HG03175 (cell line): Measurements from ENCODE around the gene MEGF9.
"Not testable (repeated sequence)": the region's sequence is repeated elsewhere in the genome, so short reads cannot be mapped to it uniquely, and the experiment has no call there.

Experiments used
- ATAC-seq: cut with Tn5 transposase; IDR thresholded peaks from one replicate; pipeline ENCODE4 v1.9.1; 2021; ENCODE audit warnings: mild to moderate bottlenecking, moderate library complexity; ENCODE audit not compliant: unreplicated experiment

Gene MEGF9

GRCh38 chr9:120662513-120662912 lies 51.8 kb downstream of the MEGF9 start:
- ATAC-seq: no peak

DNA sequence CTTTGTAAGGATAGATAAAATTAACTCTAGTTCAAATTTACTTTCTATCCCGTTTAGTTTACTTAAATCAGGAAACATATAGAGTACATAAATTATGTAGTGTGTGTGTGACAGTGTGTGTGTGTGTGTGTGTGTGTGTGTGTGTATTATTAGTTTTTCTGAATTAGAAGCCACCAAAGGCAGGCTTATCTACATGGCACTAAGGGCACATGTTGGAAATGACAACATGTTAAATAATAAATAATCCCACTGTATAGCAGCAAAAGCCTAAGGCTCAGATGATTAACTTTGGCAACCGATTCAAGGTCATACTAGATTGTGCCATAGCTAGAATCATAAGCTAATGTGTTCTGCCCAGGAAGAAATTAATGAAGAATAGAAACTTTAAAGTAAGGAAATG lies 54.6 kb downstream of the MEGF9 start:
- no peak for ATAC-seq

DNA sequence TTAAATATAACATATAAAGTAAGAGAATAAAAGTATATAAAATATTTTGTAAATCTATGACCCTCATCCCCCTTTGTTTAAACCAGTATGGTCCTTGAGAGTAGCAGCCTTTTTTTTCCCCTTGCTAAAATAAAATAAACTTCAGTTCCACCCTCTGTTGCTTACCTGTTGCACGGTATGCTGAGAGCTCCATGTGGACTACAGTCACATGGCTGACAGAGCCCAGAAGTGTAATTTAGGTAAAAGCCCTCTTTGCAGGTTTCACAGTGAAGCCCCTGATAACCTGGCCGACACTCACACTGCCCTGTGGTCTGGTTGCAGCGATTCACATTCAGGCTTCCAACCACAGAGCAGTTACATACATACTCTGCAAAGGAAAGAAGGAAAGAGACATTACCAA lies 55.1 kb downstream of the MEGF9 start:
- ATAC-seq: no peak

GRCh38 chr9:120655005-120655622 lies 59.2 kb downstream of the MEGF9 start:
- ATAC-seq: no peak

GRCh38 chr9:120654272-120654671 lies 60.0 kb downstream of the MEGF9 start:
- ATAC-seq: no peak

- ATAC-seq: no peak
Observed at GRCh38 chr9:120653762-120654161, 60.5 kb downstream of the MEGF9 start.

DNA sequence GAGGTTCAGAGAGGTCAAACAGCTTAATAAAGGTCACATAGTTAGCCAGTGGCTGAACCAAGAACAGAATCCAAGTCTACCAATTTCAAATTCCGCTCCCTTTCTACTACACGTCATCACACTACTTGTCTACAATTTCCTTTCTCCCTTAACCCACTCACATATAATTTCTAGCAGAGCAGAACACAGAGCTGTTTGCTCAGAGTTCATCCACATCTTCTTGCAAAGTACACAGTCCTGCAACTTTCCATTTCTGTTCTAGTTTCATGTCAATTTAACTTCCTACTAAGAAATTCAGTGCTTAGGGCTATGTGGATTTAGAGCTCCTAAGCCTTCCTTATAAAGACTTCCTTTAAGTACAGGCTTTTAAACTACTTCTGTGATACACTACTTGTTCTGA lies 61.3 kb downstream of the MEGF9 start:
- no peak for ATAC-seq

GRCh38 chr9:120650352-120650751 lies 63.9 kb downstream of the MEGF9 start:
- ATAC-seq: no peak

DNA sequence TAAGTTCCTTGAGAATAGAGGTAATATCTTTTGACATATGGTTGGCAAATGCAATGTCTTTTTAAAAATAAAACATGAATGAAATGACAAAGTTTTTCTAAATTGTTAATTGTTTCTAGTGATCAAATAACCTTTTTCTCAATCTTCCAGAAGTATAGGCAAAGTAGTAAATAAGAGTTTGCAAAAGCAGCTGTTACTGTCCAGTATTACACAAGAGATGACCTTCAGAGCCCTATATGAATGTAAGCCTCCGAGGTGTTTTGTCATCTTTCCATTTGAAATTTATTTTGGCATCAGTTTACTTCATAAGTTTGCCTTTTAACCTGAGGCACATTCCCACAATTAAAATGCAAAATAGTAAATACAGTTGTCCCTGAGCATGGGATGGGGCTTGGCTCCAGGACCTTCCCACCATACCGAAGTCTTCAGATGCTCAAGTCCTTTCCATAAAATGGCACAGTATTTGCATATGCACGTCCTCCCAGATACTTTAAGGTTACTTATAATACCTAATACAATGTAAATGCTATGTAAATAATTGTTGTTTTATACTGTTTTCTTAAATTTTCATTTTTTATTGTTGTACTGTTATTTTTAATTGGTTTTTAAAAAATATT lies 65.6 kb downstream of the MEGF9 start:
- ATAC-seq: no peak

- no peak for ATAC-seq
Observed at GRCh38 chr9:120646948-120647347, 67.3 kb downstream of the MEGF9 start.

DNA sequence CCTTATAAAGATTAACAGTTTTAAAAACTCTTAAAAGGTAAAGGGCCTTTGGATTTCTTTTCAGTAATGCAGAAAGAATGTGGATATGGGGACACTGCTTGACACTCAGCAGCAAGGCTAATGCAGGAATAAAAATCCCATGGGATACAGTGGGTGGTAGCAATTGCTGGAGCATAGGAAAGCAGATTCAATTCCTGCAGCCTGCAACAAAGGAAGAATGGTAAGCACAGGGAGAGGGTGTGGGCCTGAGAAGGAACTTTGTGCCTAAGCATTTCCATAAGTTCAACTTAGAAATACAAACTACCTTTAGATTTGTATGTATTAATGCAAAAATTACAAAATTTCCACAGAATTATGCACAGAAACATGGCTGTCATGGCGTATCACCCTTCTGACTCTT lies 68.5 kb downstream of the MEGF9 start:
- no peak for ATAC-seq

GRCh38 chr9:120643061-120643460 lies 71.2 kb downstream of the MEGF9 start:
- ATAC-seq: no peak

DNA sequence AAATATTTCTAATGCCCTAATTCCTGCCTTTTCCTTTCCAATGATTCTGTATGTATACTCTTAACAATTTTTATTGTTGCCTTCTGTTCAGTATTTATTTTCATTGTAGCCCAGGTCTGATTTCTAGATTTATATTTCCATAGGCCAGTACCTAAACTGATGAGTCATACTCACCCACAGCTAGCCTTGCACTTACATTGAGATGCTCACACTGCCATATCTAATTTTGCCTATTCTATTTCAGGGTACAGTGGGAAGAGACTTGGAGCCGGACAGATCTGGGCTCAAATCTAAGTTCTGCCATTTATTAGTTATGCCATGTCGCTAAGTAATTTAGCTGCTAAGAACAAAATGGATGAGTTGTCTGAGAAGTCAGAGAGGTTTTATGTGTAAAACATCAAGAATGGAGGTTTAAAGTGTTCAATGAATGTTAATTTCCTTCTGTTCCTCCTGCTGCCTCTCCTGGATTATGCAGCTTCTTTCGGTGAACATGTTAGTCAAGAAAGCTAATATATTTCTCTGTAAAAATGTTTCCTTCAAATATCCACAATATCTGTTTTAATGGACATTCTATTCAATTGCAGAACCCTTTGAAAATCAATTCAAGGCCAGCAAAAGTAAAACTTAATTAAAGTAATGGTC lies 72.0 kb downstream of the MEGF9 start:
- ATAC-seq: no peak

DNA sequence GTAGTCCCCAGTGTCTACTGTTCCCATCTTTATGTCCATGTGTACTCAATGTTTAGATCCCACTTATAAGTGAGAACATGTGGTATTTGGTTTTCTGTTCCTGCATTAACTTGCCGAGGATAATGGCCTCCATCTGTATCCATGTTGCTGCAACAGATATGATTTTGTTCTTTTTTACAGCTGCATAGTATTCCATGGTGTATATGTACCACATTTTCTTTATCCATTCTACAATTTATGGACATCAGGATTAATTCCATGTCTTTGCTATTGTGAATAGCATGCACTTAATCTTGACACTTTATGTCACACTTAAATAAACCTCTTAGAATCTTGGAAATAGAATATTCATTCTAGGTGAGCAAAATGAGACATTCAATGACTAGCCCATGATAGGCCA lies 73.4 kb downstream of the MEGF9 start:
- ATAC-seq: not testable (repeated sequence)

DNA sequence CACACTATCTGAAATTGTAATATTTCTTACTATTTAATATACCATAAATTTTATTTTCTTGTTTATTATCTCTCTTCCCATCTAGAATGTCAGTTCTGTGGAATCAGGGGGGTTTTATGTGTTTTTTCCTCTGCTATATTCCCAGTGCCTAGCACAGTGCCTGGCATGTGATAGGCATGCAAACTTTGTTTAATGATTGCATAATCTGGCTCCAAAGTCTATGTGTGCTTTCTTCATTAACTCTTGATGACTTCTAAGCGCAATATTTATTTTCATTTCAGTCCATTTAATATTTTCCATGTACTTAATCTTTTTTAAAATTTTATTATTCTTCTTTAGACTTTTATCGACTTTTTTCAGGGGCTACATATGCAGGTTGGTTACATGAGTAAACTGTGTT lies 73.9 kb downstream of the MEGF9 start:
- no peak for ATAC-seq

DNA sequence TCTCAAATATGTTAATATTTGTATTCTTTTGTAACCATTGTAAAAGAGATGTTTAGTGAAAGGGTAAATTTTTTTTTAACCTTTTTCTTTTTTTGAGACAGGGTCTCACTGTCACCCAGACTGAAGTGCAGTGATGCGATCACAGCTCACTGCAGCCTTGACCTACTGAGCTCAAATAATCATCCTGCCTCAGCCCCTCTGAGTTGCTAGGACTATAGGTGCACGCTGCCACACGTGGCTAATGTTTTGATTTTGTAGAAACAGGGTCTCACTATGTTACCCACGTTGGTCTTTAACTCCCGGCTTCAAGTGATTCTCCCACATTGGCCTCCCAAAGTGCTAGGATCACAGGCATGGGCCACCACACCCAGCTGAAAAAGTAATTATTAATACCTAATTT lies 76.4 kb downstream of the MEGF9 start:
- ATAC-seq: no peak

DNA sequence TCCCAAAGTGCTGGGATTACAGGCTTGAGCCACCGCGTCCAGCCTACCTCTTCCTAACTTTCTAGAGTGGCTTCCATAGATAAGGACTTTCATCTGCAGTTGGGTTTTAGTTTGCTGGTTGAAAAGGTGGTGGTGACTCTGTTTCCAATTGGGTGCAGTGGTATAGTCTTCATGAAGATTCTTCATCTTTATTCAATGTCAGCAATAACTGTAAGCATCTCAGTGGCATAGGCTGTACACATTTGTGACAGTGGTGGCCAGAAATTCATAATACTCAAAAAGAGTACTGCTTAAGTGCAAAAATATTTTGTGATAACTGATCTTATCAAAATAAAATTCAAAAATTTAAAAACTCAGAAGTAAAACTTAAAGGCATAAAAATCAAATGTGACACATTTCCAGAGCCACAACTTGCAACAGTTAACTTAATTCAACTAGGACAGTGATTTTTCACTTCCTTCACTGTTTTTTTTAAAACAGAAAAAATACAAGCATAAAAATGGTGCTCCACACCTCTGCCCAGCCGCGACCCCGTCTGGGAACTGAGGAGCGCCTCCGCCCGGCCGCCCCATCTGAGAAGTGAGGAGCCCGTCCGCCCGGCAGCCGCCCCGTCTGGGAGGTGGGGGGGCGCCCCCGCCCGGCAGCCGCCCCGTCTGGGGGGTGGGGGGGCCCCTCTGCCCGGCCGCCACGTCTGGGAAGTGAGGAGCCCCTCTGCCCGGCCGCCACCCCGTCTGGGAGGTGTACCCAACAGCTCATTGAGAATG lies 77.9 kb downstream of the MEGF9 start:
- ATAC-seq: no peak

GRCh38 chr9:120635011-120635410 lies 79.3 kb downstream of the MEGF9 start:
- no peak for ATAC-seq

GRCh38 chr9:120630333-120630732 lies 83.9 kb downstream of the MEGF9 start:
- ATAC-seq: no peak

DNA sequence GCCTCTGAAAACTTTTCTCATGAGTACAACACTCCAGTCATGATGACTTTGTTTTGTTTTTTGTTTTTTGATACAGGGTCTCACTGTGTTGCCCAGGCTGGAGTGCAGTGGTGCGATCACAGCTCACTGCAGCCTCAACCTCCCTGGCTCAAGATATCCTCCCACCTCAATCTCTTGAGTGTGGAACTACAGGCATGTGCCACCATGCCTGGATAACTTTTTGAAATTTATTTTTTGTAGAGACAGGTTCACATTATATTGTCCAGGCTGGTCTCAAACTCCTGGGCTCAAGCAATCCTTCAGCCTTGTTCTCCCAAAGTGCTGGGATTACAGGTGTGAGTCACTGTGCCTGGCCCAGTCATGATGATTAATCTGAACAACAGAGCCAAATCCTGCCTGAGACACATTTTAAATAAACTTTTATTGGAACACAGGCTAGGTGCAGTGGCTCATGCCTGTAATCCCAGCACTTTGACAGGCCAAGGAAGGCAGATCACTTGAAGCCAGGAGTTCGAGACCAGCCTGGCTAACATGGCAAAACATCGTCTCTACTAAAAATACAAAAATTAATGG lies 85.3 kb downstream of the MEGF9 start:
- not testable (repeated sequence) for ATAC-seq

- ATAC-seq: no peak
Observed at GRCh38 chr9:120628207-120628924, 85.9 kb downstream of the MEGF9 start.
